Fibroblast of lung (primary cell): ENCODE results near the gene TP63. TPM values are rescaled to one million over a fixed set of nuclear protein-coding genes. Genes with fewer than 3 reads are reported as not detected.
A peak's percentile ranks its signal among the peaks of the same experiment; 100 is the strongest.

Experiments used
- DNase-seq, 2 donors: peaks; one replicate each; pipeline versions ENCODE4 v3.0.0 to v3.0.0-alpha.2; 2010; ENCODE audit warnings: low read depth in 2 of 2
- H2AFZ ChIP-seq: 2 replicates; pipeline ENCODE4 v1.5.1; 2012; ENCODE audit warnings: low read length, control low read depth, inconsistent platforms
- H3K27ac ChIP-seq: 2 replicates; pipeline ENCODE4 v1.5.1; 2011; ENCODE audit warnings: low read length, control low read depth; ENCODE audit not compliant: insufficient read depth
- H3K27me3 ChIP-seq: 2 replicates; pipeline ENCODE4 v1.5.1; 2011; ENCODE audit warnings: mild to moderate bottlenecking, low read length; ENCODE audit not compliant: control insufficient read depth, insufficient read depth
- H3K36me3 ChIP-seq: 2 replicates; pipeline ENCODE4 v1.5.1; 2011; ENCODE audit warnings: low read length; ENCODE audit not compliant: control insufficient read depth, insufficient read depth
- H3K4me1 ChIP-seq: 2 replicates; pipeline ENCODE4 v1.5.1; 2011; ENCODE audit warnings: low read length; ENCODE audit not compliant: control insufficient read depth, insufficient read depth; ENCODE audit errors: extremely low read depth
- H3K4me2 ChIP-seq: 2 replicates; pipeline ENCODE4 v1.5.1; 2011; ENCODE audit warnings: low read length, control low read depth; ENCODE audit not compliant: insufficient read depth; ENCODE audit errors: extremely low read depth
- H3K4me3 ChIP-seq, 4 experiments: fragments of 200-600 bp in 1 of 4; sonication (generic) in 1 of 4; replicated peaks in 1 of 4; 2 replicates each; pipeline ENCODE4 v1.5.1; 2011 to 2016; ENCODE audit warnings: low read length in 4 of 4, low read depth in 3 of 4, mild to moderate bottlenecking in 3 of 4, control low read depth in 2 of 4, inconsistent platforms in 1 of 4, mixed read lengths in 1 of 4; ENCODE audit not compliant: insufficient read depth in 1 of 4; ENCODE audit errors: control extremely low read depth in 1 of 4
- H3K79me2 ChIP-seq: 2 replicates; pipeline ENCODE4 v1.5.1; 2012; ENCODE audit warnings: mild to moderate bottlenecking, low read length, inconsistent platforms; ENCODE audit not compliant: control insufficient read depth, insufficient read depth
- H3K9ac ChIP-seq: 2 replicates; pipeline ENCODE4 v1.5.1; 2011; ENCODE audit warnings: mild to moderate bottlenecking, low read length, control low read depth; ENCODE audit not compliant: insufficient read depth
- H3K9me3 ChIP-seq: 2 replicates; pipeline ENCODE4 v1.5.1; 2012; ENCODE audit warnings: low read depth, low read length; ENCODE audit not compliant: control insufficient read depth, insufficient read depth
- H4K20me1 ChIP-seq: 2 replicates; pipeline ENCODE4 v1.5.1; 2011; ENCODE audit warnings: low read length; ENCODE audit not compliant: control insufficient read depth, insufficient read depth; ENCODE audit errors: extremely low read depth
- EZH2 ChIP-seq: IDR thresholded peaks from 2 replicates; pipeline ENCODE4 v1.5.1; 2012; ENCODE audit warnings: low read length, control low read depth, mild to moderate bottlenecking; ENCODE audit errors: missing control alignments
- polyA plus RNA-seq, 2 donors: library from polyadenylated mRNA; depleted of rRNA in 1 of 2; stranded (reverse) in 1 of 2; unstranded in 1 of 2; fragments of >200 nt; gene quantifications; 2 replicates each; pipeline ENCODE4 v1.2.1, GENCODE V29; 2011 to 2012; ENCODE audit warnings: missing spikeins in 1 of 2
- total RNA-seq: library from RNA; depleted of rRNA; stranded (reverse); fragments of >200 nt; gene quantifications from 2 replicates; pipeline ENCODE4 v1.2.1, GENCODE V29; 2014
- TF ChIP-seq, protein P1 (sequence below), 2 donors: IDR thresholded peaks in 1 of 2; conservative IDR thresholded peaks in 1 of 2; 1 replicate in 1 of 2; 2 replicates in 1 of 2; pipeline ENCODE4 v1.5.1; 2011 to 2012; ENCODE audit warnings: low read length in 2 of 2, control low read depth in 1 of 2, inconsistent platforms in 1 of 2, low read depth in 1 of 2, mild to moderate bottlenecking in 1 of 2

The TP63 gene
- total and polyA plus RNA-seq, 2 donors (not counting 1 experiment from before 2014, with no cell fraction given), result 0.06 TPM; not detected in 1

DNA sequence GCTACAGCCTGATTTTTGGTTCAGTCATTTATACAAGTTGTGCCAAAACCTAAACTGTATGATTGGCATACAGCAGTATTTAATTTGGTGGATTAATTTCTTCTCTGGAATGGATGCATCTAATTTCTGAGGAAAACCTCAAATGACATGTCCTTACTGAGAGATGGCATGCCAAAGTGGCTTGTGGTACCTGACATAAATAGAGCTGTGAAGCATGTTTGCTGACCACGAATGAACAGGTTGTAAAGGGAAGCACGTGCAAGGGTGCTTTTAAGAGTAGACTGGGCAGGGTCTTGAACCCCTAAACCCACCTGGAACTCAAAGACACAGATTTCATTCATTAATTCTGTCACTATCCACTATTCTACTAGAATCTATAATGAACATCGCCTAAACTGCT is 77.2 kb downstream of the TP63 start:
- no peak overlapping the region for H3K4me2 ChIP-seq
- H4K20me1 ChIP-seq, result no peaks in the 10 kb centered on the region
- H3K27ac ChIP-seq, result no peak overlapping the region
- no peaks in the 10 kb centered on the region for H3K9me3 ChIP-seq
- no peaks in the 10 kb centered on the region for H3K27me3 ChIP-seq
- no peak for TF ChIP-seq EZH2
- TF ChIP-seq, protein P1, sequence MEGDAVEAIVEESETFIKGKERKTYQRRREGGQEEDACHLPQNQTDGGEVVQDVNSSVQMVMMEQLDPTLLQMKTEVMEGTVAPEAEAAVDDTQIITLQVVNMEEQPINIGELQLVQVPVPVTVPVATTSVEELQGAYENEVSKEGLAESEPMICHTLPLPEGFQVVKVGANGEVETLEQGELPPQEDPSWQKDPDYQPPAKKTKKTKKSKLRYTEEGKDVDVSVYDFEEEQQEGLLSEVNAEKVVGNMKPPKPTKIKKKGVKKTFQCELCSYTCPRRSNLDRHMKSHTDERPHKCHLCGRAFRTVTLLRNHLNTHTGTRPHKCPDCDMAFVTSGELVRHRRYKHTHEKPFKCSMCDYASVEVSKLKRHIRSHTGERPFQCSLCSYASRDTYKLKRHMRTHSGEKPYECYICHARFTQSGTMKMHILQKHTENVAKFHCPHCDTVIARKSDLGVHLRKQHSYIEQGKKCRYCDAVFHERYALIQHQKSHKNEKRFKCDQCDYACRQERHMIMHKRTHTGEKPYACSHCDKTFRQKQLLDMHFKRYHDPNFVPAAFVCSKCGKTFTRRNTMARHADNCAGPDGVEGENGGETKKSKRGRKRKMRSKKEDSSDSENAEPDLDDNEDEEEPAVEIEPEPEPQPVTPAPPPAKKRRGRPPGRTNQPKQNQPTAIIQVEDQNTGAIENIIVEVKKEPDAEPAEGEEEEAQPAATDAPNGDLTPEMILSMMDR (conservative IDR thresholded peaks at IDR 0.05 in 1 of 2, IDR thresholded peaks at IDR 0.05 in 1 of 2; ENCODE audit: low read depth in 1 of 2, low read length in 2 of 2), result no peak
- H3K9ac ChIP-seq, result no peak overlapping the region
- DNase-seq, result no peak
- H2AFZ ChIP-seq, result no peak overlapping the region
- peaks cover 7% of the 10 kb centered on the region for H3K4me1 ChIP-seq
- no peaks in the 10 kb centered on the region for H3K36me3 ChIP-seq
- H3K79me2 ChIP-seq, result no peaks in the 10 kb centered on the region
- H3K4me3 ChIP-seq, result no peak overlapping the region

GRCh38 chr3:189710620-189711402 is 79.6 kb downstream of the TP63 start:
- TF ChIP-seq, protein P1 (conservative IDR thresholded peaks at IDR 0.05 in 1 of 2, IDR thresholded peaks at IDR 0.05 in 1 of 2; ENCODE audit: low read depth in 1 of 2, low read length in 2 of 2), result no peak
- TF ChIP-seq EZH2, result no peak
- Histone ChIP-seq H3K9ac (no peak overlapping the region), H3K36me3 (no peaks in the 10 kb centered on the region), H3K9me3 (no peaks in the 10 kb centered on the region), H3K27ac (no peak overlapping the region), H4K20me1 (no peaks in the 10 kb centered on the region), H3K4me2 (no peak overlapping the region), H3K79me2 (no peaks in the 10 kb centered on the region), H3K27me3 (no peaks in the 10 kb centered on the region), H2AFZ (no peak overlapping the region), H3K4me3 (no peak overlapping the region), H3K4me1 (peaks cover 10% of the 10 kb centered on the region)
- DNase-seq, result peak; percentile 91 to 99

GRCh38 chr3:189712906-189713483 is 81.8 kb downstream of the TP63 start:
- DNase-seq, result peak; percentile 3 to 12
- TF ChIP-seq, protein P1 (conservative IDR thresholded peaks at IDR 0.05 in 1 of 2, IDR thresholded peaks at IDR 0.05 in 1 of 2; ENCODE audit: low read depth in 1 of 2, low read length in 2 of 2), result no peak
- TF ChIP-seq EZH2, result no peak

More at GRCh38 chr3:189712906-189713483, 81.8 kb downstream of the TP63 start:
- Histone ChIP-seq H3K9ac (no peak overlapping the region), H3K4me3 (no peak overlapping the region), H3K4me1 (peaks cover 10% of the 10 kb centered on the region), H3K27ac (no peak overlapping the region), H3K9me3 (no peaks in the 10 kb centered on the region), H3K4me2 (no peak overlapping the region), H4K20me1 (no peaks in the 10 kb centered on the region), H3K27me3 (no peaks in the 10 kb centered on the region), H3K79me2 (no peaks in the 10 kb centered on the region), H2AFZ (no peak overlapping the region), H3K36me3 (no peaks in the 10 kb centered on the region)
